GM21576 (cell line): Measurements from ENCODE around the gene RCHY1.
"Not testable (repeated sequence)": the region's sequence is repeated elsewhere in the genome, so short reads cannot be mapped to it uniquely, and the experiment has no call there.

Experiments
- ATAC-seq: cut with Tn5 transposase; IDR thresholded peaks from one replicate; pipeline ENCODE4 v1.9.1; 2021; ENCODE audit warnings: mild to moderate bottlenecking, moderate library complexity; ENCODE audit not compliant: unreplicated experiment

The RCHY1 gene

DNA sequence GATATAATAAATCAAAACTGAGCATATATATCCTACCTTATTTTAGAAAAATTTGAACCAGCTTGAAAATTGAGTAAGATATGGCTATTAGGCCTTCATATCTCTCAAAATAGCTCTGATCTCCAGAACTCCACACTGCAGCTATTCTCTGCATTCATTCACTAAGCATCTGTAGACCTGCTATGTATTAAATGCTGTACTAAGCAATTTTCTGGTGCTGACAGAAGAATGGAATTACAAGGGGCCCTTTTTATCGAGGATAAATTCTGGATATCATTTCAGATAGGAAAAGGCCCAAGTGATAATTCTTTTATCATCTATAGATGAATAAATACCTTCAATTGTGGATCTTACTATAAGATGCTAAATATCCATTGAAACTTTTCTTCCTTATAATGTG, 1.9 kb upstream of the RCHY1 start:
- ATAC-seq = no peak

DNA sequence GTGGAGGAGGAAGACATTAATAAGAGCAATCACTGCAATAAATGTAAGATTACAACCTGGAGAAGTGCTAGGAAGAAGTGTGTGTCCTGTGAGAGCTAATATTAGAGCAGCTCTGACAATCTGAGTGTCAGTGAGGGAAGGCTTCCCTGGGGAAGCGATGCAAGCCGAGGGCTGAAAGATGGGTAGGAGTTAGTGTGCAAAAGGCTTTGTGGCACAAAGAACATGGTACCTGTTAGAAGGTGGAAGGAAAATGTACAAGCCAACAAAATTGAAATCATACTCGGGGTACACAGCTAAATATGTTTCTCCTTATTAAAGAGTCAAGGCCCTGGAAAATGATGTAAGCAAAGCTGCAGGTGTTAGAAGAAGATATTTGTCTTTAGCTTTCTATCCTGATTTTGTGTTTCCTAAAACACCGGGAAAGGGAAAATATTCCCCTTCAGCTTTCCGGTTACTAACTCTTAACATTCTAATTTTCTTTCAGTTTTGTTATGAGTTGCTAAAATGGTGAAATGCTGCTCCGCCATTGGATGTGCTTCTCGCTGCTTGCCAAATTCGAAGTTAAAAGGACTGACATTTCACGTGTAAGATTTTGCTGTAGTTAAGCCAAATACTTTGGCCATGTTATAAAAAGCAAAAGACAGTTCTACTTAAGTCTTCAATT, 878 bp upstream of the RCHY1 start:
- peak; percentile 0 for ATAC-seq

DNA sequence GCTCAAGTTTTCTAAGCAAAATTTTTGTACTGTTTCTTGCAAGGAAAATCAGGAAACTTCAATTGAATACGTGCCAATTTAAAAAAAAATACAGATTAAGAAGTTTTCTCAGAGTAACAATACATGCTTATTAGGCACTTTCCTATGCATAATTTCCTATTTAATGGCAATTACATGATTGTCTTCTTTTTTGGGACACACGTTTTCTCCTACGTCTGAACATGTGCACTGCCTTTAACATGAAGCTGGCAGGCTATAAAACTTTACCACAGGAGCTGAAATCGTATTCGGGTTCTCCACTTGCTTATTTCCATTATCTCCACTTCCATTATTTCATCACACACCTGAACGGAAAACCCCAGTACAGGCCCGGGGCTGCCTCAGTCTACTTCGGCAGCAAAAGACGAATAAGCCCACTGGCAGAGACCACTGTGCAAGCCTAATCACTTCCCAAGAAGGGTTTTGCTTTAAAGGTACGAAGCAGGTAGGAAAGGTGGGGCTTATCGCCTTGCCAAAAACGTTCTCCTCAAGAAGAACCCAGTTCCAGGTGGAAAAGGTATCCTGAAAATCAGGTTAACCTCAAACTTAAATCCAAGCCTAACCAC, 575 bp downstream of the RCHY1 start:
- no peak for ATAC-seq

DNA sequence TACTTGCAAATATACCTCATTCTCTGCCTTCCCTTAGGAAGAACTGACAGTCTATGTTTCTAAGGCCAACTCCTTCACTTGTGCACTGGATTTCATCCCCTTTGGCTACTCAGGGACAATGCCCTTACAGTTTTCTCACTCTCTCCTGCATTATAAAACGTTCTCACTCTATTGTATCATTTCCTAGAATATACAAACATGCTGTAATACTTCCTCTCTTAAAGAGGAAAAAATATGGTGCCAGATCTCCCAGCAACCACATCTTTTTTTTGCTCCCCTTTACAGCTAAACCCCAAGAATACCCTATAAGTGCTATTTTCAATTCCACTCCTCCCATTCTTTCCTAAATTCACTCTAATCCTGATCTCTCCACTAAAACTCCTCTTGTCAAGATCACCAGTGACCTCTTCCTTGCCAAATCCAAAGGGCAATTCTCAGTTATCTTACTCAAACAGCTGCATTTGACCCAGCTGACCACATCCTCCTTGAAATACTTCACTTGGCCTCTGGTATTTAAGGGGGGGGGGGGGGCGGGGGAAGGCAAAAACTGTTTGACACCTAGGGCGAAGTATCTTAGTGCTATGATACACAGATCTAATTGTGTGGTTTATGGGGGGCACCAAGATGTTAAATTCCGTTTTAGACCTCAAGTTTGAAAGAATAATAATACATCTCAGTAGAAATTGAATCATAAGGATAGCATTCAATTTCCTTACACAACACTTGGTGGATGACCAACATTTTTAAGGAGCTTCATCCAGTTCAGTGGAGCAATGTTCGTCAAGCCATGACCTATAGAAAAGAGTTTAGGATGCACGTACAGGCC, 1.6 kb downstream of the RCHY1 start:
- ATAC-seq = no peak

DNA sequence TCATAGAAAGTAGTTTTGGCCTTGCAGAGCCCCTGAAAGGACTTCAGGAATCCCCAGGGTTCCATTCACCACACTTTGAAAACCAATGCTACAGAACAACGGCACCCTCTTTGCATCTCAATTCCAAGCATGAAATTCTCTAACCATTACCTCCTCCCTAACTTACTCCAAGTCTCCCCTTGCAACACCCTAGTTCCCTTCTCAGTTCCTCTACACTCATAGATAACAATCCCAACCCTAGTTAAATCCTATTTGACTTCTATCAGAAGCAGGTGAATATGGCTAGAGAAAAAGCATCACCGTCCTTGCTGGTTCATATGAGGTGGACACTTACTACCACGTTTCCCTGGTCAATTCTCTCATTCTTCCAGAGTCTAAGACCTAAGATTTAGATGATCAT, 2.4 kb downstream of the RCHY1 start:
- no peak for ATAC-seq

DNA sequence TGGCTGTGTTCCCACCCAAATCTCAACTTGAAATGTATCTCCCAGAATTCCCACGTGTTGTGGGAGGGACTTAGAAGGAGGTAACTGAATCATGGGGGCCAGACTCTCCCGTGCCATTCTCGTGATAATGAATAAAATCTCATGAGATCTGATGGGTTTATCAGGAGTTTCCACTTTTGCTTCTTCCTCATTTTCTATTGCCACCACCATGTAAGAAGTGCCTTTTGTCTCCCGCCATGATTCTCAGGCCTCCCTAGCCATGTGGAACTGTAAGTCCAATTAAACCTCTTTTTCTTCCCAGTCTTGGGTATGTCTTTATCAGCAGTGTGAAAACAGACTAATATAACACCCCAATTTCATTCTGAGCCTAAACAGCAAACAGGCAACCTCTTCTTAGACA, 4.6 kb downstream of the RCHY1 start:
- ATAC-seq = not testable (repeated sequence)

DNA sequence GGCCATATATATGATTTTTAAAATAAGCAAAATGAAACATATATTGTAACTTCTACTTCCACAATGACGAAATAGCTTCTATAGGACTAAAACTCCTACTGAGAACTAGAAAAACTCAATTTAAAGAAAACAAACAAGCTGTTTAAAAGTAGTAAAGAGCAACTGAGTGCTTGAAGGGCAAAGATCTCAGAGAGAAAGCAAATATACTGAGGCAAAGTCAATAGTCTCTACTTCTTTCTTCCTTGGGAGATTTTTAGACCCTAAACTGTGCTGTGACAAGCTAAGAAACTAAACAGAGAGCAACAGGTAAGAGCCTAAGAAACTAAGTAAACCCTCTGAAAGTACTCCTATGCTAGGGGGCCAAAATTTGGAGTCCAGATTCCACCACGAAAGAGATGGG, 8.6 kb downstream of the RCHY1 start:
- no peak for ATAC-seq

DNA sequence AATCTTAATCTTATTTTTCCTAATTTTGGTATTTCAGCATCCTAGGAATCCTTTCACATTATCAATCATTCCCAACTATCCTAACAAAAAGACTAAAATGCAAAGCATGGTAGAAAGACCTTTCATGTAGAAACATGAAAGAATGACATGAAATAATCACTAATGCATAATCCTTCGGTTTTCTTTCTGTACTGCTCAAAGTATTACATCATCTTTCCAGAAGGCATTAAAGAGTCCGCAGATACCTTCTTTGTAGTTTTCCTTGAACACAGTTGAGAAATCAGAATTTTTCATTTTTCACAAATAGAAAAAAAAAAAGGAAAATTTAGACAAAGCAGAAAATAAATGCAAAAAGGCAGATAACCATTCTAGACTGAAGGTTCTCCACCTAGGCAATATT, 11.5 kb downstream of the RCHY1 start:
- no peak for ATAC-seq

DNA sequence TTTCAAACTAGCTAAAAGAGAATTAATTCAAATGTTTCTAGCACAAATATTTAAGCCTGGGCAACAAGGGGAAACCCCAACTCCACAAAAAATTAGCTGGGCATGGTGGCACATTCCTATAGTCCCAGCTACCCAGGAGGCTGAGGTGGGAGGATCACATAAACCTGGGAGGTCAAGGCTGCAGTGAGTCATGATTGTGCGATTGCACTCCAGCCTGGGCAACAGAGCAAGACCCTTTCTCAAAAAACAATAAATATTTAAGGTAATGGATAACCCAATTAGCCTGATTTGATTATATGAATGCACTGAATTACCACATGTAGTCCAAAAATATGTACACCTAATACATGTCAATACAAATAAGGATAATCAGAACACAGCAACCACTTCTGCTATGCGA, 14.3 kb downstream of the RCHY1 start:
- no peak for ATAC-seq

DNA sequence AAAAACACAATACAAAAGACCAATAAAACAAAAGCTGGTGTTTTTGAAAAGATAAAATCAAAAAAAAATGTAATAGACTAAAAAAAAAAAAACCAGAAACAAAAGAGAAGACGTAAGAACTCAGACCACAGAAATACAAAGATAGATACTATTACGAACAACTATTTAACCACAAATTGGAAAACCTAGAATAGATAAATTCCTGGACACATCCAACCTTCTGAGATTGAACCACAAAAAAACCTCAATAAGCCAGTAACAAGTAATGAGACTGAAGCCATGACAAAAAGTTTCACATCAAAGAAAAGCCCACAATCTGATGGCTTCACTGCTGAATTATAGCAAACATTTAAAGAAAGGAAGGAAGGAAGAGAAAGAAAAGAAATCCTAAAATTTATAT, 16.2 kb downstream of the RCHY1 start:
- ATAC-seq = no peak

DNA sequence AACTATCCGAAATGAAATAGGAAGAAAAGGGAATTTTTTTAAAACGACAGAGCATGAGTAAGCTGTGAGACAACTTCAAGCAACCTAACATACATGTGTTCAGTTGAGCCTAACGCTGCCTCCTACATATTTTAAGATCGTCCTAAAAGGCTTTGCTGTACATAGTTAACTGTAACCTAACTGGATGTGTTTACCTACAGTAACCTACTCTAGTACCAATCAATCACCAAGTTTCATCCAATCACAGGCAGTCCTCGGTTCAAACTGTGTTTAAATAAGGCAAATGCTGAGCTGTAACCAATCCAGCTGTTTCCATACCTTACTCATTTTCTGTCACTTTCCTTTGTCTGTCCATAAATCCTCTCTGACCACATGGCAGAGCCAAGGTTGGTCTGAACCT, 17.1 kb downstream of the RCHY1 start:
- ATAC-seq = no peak

DNA sequence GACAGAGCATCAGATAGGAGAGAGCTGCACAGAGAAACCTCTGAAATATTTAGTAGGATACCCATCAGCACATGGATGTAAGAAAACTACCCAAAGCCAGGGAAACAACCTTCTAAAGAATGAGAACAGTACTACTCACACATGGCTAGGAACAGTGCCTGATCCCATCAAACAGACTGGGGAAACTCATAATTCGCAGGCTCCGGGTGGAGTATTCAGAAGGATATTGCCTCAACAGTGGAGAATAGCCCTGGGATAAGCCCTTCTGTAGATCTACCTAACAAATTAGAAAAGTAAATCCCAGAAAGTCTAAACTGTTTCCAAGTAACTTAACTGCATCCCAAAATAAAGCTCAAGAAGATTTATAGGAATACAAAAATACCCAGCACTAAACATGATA, 17.8 kb downstream of the RCHY1 start:
- no peak for ATAC-seq

DNA sequence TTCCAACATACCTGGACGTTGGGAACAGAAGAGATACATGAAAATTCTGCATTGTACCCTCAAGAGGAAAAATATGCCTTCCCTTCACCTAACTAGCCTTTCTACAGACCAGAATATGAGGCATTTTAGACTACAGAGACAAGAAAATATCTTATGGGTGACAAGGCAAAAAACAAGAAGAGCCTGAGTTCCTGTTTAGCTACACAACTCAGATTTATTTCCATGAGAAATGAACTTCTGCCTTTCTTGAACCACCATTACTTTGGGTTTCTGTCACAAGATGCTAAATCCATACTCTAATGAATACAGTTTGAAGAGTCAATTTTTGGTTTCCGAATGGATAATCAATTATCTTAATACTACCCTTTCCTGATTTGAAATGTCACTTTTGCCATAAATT, 18.7 kb downstream of the RCHY1 start:
- no peak for ATAC-seq

DNA sequence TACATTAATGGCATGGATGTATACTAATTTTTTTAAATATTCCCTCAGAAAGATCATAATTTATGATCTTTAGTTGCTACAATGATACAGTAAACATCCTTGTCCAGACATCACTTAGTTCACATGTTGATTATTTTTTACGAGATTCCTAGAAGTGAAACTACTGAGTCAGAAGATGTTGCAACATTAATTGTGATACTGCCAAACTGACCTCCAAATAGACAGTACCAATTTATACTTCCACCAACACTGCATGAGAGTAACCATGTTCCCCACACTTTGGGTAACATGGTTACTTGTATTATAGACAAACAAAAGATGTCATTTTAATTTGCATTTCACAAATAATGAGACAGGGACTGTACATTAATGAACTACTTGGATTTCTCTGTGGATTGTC, 19.6 kb downstream of the RCHY1 start:
- ATAC-seq = no peak

DNA sequence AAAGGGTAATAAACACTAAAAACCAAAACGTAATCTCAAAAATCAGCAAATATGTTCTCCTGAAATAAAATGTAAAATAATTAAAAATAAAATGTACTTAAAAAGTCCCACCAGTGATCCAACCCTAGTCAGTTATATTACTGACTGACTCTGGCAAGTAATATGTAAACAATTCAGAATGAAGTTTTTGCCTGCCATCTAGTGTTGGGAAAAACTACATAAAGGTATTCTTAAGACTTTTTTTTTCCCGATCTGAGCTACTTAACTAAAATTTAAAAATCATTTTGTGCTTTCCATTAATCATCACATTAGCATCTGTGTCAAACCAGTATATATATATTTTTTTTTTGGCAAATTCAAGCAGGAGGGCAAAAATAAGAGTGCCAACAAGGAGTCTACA, 24.0 kb downstream of the RCHY1 start:
- no peak for ATAC-seq

DNA sequence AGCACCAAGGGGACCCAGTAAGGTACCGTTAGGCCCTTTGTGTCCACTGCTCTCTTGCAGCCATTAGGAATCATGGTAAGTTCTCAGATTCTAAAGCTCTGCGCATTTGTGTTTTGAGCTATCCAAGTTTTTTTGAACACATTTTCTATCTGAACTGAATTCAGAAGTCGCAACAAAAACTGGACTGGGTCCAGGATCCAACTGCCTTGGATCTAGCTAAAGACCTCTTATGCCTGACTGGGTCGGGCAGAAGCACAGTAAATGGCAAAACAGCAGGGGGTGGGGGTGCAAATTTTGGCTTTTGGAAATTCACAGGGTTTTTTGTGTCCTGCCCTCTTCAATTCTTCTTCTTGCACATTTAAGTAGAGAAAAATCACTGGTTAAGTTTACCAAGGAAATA, 30.0 kb downstream of the RCHY1 start:
- ATAC-seq = no peak

DNA sequence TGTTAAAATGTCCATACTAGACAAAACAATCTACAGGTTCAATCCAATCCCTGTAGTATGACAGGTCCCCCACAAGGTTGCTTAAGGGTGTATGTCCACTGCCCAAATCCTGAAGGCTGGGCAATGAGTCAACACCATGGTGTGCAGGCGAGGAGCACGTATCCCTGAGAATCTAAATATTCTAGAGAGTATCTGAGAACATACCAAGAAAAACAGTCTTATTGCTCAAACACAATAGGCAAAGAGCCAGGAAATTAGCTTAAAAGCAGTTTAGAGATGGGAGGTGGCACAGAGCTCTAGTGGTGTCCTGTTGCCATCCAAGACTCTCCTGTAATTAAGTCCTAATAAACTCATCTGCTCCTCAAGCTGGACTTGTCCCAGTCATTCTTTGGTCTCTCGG, 37.0 kb downstream of the RCHY1 start:
- ATAC-seq = no peak

DNA sequence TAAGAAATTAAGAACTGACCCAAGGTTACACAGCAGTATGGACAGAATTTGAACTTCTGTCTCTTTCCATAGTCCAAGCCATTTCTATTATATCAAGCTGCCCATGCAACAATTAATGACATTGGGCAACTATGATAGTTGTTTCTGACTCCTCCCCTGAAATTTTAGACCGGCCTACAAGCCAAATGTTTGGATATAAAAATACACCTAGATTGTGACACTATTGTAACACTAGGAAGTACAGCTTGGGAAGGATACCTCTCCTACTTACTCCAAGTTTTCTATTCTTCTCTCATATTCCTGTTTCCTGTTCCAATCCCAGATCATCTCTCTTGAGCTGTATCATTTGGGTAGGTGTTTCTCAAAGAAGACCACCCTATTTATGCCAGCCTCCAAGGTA, 43.5 kb downstream of the RCHY1 start:
- ATAC-seq = no peak

DNA sequence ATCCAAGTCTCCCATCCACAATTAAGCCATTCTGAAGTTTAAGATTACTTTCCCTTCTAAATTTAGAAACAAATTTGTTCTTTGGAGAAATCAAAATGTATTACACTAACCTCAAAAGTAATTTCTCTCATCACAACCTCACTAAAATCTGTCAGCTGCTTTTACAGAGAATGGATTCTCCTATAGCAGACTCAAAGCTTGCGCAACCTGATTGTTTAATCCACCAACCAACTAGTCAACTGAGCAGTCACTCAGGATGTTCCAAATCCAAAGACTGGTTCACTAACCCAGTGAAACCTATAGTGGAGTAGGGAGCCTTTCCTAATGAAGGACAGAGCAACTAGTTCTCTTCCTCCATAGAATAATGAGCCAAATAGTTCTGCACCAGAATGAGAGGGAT, 44.3 kb downstream of the RCHY1 start:
- no peak for ATAC-seq

DNA sequence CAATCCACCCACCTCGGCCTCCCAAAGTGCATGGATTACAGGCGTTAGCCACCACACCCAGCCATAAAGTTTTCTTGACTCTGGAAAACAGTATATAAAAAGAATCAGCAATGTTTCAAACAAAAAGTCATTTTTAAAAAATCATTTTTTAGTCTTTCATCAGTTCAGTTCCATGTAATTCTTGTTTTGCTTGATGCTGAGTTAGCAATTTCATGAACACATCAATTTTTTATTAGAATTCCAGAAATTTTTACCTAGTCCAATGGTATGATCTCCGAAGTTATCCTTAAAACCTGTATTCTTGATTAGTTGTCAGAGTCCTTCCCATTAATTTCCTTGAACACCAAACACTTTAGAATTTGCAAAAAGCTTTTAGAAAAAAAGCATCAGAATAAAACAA, 56.8 kb downstream of the RCHY1 start:
- no peak for ATAC-seq

DNA sequence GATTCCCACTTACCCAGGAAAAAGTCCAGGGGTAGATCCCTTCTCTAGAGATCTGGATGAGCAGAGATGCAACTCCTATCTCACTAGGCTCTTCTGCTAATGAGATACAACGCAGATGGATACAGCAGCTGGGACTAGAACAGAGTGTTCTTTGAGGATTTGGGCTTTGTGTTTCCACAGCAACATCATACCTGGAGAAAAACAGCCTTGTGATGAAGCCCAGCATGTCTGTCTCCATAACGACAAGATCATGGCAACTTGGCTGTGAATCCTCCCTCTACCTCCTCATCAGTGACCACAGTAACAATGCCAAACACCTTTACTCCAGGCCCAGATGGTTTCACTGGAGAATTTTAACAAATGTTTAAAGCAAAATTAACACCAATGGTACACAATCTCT, 80.1 kb downstream of the RCHY1 start:
- no peak for ATAC-seq

DNA sequence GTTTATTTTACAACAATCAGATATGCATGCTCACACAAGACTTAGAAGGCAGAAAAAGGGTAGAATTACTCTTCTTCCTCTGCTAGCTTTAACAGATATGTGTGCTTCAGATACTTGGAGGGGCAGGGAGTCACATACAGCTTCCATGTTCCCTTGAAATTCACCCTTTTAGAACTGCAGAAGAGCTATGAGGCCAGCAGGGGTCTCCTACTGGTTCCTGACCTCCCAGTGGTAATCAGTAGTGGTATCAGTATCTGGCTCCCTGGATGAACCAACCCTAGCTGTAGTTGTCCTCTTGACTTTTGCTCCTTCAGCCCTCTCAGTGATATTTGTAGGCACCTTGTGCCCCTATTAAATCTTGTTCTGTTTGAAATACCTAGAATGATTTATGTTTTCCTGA, 81.5 kb downstream of the RCHY1 start:
- ATAC-seq = no peak
